EH (cell line): ENCODE measurements around the gene NDUFS7.

Experiments used
- DNase-seq: peaks from one replicate; pipeline ENCODE4 v3.0.0-alpha.2; 2015; ENCODE audit warnings: low read depth

NDUFS7 gene

DNA sequence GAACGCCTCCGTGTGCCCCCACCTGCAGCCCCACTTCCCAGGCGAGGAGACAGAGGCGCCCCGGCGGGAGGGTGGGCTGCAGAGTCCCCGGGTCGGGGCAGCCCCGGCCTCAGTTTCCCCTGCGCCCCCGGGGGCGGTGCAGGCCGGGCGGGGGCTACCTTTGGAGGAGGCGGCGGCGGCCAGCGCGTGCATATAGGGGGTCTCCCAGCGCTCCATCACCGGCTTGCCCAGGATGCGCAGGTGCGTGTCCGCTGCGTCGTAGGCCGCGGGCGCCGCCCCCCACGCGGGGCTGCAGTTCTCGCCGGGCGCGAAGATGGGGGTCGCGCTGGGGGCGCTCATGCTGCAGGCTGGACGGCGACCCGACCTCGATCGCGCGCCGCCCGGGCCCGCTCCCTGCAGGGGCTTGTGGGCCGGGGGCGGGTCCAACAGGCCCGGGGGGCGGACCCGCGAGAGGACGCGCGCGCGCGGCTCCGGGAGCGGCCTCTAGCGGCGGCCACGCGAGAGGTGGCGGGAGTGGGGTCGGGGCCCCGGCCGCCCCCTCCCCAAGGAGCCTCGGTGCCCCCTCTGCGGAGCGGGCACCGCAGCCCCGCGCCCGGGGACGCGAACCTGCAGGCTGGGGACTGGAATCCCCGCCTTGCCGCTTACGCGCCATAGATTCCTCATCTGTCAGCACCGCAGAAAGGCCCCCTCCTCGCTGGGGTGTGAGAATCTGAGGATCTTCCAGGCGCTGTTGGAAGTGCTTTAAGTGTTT lies 17.6 kb downstream of the NDUFS7 start, which contains the start of gene GAMT:
GAMT (minus strand) TSS at position 405 of the 751 bp plus-strand sequence; CDS start at position 339, 66 bp downstream.
- DNase-seq = peak; percentile 49

DNA sequence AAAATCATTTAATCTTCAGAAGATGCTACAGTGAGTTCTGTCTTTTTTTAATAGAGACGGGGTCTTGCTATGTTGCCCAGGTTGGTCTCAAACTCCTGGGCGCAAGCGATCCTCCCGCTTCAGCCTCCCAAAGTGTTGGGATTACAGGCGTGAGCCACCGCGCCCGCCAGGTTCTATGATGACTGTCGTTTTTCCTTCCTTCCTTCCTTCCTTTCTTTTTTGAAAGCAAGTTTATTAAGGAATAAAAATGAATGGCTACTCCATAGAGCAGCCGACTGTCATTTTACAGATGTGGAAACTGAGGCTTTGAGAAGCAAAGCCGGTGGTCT lies 18.1 kb downstream of the NDUFS7 start:
- no peak for DNase-seq

DNA sequence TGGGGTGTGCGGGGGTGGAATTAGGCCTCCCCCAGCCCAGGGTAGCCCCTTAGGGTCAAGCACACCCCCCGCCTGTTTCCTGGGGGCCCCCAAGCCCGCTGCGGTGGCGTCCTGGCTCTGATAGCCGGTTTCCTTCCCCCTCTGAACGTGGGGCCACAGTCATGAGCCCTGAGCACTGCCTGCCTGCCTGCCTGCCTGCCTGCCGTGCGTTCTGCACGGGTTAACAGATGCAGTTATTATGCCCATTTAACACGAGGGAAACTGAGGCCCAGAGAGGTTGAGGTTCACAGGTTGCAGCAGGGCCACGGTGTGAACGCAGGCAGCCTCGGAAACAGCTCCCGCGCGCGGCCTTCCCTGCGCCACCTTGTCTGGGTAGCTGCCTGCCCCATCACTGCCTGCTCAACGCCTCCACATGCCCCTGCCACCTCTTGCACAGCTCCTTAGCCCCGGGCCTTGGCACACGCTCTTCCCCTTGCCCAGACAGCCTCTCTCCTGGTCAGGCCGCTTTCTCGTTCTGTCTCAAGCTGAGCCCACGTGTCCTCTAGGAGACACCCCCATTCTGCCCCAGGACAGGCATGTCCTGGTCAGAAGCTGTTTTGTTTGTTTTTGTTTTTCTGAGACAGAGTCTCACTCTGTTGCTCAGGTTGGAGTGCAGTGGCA lies 18.8 kb downstream of the NDUFS7 start:
- DNase-seq = no peak

DNA sequence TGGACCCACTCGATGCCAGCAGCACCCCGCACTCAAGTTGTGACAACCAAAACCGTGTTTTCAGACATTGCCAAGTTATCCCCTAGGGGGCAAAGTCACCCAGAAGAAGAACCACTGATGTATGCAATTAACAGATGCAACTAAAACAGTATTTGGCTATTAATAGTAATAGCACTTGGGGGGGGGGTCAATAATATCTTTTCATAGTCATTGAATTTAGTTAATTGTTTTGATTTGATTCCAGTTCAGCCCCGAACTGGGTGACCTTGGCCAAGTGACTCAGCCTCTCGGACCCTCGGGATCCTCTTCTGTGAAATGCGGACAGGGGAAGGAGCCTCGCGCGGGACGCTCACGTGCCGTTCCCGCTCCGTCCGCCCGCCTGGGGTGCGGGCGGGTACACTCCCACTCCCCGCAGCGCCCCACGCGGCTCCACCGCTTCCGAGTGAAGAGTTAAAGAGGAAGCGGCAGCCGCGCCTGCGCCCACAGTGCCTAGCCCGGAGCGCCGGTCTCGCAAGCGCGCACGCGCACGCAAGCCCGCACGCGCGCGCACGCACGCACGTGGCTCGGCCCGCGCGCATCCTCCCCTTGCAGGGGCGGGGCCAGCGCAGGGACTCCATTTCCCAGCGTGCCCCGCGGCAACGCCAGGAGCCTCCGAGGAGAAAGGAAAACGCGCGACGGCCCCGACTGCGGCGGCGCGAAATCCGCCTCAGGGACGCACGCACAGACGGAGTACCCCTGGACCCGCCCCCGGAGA lies 23.2 kb downstream of the NDUFS7 start:
- peak; percentile 98 for DNase-seq

DNA sequence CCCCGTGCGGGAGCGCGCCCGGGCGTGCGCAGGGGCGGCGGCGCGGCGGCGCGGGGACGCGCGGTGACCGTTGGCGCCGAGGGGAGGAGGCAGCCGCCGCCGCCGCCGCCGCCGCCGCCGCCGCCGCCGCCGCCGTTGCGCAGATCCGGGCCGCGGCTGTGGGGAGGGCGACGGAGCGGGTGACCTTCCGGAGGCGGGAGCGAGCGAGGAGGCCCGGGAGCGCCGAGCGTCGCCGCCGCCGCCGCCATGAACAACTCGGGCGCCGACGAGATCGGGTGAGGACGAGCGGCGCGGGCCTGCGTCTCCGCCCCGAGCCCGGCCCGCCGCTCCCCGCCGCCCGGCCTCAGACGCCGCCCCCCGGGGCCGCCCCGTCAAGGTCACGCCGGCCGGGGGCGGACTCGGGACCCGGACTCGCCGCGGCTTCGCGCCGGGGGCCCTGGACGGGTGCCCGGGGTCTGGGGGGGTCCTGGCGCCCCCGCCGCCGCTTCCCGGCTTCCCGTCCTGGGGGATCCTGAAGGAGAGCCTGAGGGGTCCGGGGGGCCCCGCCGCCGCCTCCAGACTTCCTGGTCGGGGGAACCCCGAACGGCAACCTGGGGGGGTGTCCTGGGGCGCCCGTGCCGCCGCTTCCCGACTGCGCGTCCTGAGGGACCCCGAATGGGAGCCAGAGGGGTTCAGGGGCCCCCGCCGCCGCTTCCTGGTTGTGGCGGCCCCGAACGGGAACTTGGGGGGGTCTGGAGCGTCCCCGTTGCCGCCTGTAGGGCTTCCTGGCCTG lies 24.0 kb downstream of the NDUFS7 start, which contains the start of gene DAZAP1:
DAZAP1 (plus strand) TSS at position 59 of the 772 bp plus-strand sequence; CDS start at position 247, 188 bp downstream.
- no peak for DNase-seq

DNA sequence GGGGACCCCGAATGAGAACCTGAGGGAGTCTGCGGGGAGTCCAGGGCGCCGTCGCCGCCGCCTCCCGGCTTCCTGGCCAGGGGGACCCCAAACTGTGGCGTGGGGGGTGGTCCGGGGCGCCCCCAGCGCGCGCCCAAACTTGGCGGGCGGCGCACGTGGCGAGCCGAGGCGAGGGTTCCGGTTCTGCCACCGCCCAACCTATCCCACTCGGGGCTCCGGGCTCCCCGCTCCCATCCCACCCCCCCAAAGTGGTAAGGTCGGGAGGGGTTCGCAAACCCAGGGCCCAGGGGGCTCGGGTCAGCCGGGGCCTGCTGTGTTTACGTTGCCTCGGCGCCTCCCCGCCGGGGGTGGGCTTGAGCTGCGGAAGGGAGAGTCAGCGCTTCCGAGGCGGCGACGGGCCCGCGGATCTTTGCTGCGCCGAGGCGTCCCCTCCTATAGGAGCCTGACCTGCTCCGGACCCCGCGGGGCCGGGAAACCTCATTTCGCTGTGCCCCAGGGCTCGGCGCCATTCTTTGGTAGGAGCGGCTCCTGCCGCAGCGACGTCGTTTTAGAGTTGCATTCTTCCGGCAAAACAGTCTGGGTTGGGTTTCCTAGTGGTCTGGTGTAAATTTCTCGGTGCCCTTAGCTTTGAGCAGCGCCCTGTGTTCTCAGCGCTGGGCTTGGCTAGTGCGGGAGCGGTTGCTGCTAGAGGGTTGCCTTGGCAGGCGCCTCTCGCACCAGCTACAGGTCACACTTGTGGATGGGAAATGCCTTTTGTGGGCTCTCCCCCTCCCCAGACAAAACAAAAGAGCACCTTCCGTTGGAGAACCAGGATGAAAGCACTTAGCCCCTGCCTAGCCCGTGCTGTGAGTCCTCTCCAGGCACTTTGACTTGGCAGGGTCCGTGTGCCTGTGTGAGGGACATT lies 24.8 kb downstream of the NDUFS7 start:
- peak; percentile 70 for DNase-seq

DNA sequence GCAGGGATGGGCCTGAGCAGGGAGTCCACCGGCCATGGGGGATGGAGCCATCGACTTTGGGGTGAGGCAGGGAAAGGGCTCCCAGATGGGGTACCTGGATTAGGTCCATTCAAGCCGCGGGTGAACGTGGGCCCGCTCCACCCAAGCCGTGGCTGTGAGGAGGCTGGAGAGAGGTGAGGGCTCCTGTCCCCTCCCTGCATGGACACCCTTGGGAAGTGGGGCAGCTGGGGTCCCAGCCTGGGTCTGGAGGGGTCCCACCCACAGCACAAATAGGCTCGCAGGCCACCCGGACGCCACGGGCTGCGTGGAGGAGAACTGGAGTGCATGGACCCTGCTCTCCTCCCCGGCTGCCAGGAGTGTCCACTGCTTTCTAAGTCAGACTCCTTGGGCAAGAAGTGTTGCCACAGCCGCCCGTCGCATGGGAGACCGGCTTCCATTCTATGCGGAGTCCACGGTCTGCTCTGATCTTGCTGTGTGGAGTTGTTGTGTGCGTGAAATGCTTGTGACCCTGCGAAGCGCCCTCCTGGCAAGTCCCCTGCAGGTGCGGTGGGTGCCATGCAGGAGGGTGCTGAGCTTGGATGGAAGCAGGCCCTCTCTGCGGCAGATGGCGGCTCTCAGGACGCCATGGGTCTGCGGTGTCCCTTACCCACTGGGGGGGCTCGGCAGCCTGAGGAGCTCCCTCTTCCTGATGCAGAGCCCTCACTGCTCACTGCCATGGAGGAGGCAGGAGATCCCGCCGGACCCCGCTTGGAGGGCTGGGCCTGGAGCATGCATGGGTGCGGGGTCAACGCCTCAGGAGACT lies 25.7 kb downstream of the NDUFS7 start:
- no peak for DNase-seq

DNA sequence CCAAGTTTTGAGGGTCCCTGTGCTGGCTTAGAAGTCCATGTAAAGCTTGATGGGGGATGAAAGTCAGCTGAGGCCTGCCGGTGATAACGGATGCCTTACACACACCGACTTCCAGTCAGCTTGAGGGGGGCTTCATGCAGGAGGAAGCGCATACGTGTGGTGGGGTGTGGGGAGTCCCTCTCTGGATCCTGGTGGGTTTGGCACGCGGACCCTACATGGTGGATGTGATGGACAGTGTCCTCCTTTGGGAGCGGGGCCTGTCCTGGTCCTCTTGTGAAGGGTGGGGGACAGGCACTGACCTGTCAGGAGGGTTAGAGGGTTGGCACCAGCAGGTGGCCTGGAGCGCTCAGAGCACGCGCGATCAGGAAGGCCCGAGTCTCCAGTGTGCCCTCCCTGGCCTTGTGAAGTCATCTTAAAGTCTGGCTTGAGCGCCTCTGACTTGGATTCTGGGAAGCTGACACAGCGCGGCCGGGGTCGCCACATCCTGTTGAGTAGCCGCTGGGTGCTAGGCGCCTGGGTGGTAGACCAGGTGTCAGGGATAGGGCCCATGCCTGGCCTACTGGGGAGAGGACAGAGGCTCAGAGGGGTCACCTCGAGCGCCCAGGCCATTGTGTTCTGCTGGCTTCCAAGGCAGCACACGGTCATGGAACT lies 26.6 kb downstream of the NDUFS7 start:
- peak; percentile 41 for DNase-seq

DNA sequence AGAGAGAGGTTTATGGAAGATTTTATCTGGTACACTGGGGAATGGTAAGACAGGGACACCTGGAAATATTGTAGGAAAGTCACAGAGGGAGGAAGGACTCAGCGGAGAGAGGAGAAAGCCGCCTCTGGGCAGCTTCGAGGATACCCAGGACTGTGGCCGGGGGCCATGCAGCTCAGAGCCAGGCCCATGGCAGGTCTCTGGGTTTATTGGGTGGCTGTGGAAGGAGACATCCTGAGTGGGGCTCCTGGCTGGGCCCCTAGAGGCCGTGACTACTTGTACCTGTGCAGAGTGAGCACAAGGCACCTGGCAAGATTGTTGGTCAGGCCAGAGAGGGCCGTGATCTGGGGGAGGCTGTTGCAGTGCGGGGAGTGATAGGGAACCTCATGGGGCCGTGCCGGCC lies 27.1 kb downstream of the NDUFS7 start:
- no peak for DNase-seq

DNA sequence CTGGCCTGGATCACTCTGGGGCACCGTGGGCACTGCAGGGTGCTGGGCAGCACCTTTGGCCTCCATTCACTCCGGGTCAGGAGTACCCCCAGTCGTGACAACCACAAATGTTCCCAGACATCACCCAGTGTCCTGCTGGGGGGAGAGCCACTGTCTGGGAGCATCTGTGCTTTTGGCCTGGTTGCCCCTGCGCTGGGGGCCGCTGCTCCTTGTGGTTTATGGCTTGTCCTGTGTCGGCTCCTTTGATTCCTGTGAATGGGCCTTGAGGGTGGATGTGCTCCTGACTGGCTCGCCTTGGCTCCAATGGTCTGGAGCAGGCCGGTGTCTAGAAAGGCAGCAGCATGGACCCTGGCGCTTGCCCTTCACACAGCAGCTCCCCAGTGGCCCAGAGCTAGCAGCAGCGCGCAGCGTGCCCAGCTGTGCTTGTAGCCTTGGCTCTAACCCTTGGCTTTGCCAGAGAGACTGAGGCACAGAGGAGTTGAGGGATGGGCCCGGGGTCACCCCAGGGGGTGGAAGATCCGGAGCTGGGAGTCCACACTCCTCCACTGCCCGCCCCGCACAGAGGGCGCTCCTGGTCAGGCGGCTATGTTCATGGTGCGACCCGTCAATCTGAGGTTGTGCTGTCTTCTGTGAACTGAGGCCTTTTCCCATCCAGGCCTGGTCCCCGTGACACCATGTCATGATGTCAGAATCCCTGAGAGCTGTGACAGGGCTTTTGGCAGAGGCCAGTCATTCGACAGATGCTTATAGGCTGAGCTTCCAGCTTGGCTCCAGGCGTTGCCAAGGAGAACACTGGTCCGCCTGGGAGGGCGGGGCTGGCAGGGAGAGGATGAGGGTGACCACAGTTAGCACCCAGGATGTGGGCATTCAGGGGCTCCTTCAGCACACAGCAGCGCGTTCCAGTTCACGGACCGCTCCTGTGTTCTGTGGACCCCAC lies 27.8 kb downstream of the NDUFS7 start:
- peak; percentile 40 for DNase-seq

DNA sequence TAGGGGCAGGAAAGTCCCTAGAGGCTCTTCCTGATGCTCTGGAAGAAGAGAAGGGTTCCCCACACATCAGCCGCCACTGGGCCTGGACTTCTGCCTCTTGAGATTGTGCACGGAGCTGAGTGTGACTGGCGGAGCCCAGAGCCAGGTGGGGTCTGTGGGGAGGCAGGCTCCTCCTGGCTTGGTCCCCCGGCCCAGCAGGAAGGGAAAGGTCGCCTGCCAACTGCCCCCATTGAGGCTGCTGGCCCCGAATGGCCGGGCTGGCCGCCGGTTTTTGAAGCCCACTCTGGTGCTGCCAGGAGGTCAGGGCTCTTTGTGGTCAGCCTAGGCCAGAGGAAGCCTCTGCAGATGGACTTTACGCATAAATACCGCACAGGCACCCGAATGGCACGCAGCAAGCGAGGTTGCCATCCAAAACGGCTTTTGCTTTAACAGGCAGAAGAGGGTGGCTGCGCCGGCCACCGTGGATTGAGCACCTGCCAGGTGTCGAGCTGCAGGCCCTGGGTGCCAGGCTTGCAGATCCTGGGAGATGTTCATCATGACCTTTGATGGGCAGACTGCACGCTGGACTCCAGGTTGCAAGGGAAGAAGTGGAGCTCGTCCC lies 28.7 kb downstream of the NDUFS7 start:
- DNase-seq = no peak

DNA sequence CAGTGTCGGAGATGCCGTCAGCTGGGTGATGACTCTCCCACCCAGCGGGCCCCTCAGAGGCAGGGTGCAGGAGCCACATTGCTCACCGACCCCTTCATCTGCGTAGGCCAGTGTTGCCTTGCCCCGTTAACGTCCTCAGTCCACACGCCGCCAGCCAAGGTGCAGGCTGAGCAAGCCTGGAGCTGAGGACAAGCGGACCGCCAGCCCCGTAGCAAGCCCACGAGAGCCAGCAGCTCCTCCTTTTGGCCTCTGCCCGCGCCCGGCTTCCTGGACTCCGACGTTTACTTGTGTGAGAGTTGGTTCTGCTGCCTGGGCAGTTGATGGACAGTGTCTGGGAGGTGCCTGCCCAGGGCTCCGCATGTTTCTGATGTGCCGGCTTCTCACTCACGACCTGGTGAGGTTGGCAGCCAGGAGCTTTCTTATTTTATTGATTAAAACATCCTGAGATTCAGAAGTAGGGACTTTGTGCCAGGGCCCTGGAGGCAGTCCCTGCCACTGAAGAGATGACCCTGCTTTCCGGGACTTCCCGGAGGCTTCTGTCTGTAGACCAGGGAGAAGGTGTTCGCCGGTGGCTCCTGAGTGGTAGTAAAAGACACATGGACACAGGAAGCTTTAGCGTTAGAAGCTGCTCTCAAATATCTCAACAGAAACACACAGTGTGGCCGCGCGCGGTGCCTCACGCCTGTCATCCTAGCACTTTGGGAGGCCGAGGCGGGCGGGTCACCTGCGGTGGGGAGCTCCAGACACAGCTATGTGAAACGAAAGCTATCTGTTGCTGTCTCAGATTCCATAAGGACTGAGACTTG lies 29.5 kb downstream of the NDUFS7 start:
- no peak for DNase-seq

DNA sequence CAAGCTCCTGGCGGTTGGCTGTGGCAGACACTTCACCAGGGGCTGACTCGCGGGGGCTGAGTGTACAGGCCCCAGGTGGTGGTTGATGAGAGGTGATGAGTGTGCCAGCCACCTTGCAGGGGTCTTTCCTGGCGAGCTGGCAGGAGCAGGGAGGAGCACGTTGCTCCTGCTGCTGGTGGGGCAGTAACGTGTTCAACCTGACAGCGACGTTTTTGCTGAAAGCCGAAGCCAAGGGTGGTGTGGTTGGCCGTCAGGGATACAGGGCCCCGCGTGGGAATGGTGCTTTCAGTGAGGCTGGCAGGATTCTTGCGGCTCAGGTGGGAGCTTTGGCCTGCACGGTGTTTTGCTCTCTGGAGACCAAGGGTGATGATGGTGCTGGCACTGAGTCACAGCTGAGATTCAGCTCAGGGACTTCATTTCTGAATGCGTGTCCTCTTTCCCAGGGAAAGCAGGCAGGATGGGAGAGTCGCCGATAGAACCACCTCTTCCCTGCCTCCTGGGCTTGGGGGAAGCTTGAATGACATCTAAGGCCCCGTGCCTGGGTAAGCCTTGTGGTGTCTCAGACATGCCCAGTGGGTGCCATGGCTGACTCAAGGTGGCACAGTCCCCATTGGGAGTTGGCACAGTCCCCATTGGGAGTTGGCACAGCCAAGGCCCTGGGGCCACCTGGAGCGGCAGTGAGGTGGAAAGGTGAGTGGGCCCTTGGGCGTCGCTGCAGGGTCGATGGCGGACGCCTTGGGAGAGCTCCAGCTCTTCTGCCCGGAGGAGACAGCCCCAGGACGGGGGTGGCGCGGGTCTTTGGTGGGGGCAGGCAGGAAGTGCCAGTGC lies 32.5 kb downstream of the NDUFS7 start:
- no peak for DNase-seq

DNA sequence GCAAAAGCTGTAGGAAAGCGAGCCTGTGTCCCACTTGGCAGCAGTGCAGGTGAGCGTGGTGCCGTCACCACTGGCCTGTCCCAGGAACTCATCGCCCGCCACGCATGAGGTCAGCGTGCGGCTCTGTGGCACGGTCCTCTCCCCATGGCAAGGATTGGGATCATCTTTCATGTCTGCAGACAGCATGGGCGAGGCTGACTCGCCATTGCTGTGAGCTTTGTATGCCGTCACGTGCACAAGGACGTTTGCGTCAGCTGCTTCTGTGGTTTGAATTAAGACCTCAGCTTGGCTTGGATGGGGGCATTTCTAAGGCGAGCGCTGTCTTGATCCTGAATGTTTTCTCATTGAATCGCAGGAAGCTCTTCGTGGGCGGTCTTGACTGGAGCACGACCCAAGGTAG lies 33.4 kb downstream of the NDUFS7 start:
- DNase-seq = no peak

DNA sequence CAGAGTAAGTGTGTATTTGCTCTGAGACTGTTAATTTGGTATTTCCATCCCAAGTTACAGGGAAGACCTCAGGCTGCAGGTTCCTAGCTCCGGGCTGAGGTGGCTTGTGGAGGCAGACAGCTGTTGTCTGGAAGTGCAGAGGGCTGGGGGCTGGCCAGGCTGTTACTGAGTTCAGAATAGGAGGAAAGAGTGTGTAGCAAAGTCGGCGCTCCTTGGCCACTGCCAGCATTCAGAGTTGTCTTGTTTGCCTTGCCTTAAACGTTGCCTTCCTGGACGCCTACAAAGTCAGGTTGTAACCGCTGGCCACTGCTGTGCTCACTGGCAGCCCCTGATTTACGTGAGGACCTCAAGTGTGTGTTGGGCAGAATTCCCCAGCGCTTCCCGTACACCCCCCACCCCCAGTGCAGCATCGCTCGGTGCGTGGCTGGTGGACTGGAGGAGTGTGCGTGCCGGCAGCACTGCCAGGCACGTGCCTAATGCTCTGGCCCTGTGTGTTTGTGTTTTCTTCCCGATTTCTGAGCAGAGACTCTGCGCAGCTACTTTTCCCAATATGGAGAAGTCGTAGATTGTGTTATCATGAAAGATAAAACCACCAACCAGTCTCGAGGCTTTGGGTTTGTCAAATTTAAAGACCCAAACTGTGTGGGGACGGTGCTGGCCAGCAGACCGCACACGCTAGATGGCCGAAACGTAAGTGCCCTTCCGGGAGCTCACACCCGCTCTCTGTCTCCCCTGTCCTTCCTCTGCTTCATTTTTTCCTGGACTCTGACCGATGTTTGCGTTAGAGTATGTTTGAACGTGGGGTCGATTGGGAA lies 34.2 kb downstream of the NDUFS7 start:
- no peak for DNase-seq

DNA sequence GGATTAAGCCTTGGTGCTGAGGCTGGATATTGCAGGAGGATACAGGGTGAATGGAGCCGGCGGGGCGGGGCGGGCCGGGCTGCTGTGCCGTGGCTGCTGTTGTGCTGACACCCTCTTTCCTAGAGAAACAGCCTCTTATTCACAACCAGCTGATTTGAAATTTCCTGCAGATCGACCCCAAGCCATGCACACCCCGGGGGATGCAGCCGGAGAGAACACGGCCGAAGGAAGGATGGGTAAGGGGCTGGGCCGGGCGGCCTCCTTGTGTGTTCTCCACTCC lies 34.7 kb downstream of the NDUFS7 start:
- no peak for DNase-seq
